H7 (cell line): ENCODE data around the gene OR5B21. TPM values are rescaled to one million over a fixed set of nuclear protein-coding genes. Genes with fewer than 3 reads are reported as not detected.

Experiments used
- total RNA-seq: library from RNA; depleted of rRNA; stranded (reverse); fragments of >200 nt; shearing (Covaris generic); gene quantifications from 2 replicates; pipeline ENCODE4 v1.2.3, GENCODE V29; 2014; rRNA removed

The OR5B21 gene
- total RNA-seq, 1 experiment from 2014 or later, result not detected

Other genes starting within 250 kb of the OR5B21 start
- gene OR10W1, start 239.8 kb downstream of the OR5B21 start, total RNA-seq, result not detected in 2 replicates
- not detected in 2 replicates for gene OR5B17, start 149.0 kb downstream of the OR5B21 start, total RNA-seq
- gene OR5B3, start 101.2 kb downstream of the OR5B21 start, total RNA-seq, result not detected in 2 replicates
- not detected in 2 replicates for gene OR5B2, start 80.0 kb downstream of the OR5B21 start, total RNA-seq
- 0.18 TPM in 1 of 2 replicates, not detected in the other for gene OR5B12, start 65.9 kb downstream of the OR5B21 start, total RNA-seq
- 2.2 and 2.8 TPM in 2 replicates for gene LPXN, start 67.8 kb upstream of the OR5B21 start, total RNA-seq
- 20.5 and 28.3 TPM in 2 replicates for gene ZFP91, start 71.0 kb upstream of the OR5B21 start, total RNA-seq
- gene CNTF, start 114.6 kb upstream of the OR5B21 start, total RNA-seq, result 0.26 and 0.73 TPM in 2 replicates
- not detected in 2 replicates for gene GLYAT, start 223.8 kb upstream of the OR5B21 start, total RNA-seq